HepG2 (cell line): ENCODE data around the gene DLX5. TPM values are rescaled to one million over a fixed set of nuclear protein-coding genes. Genes with fewer than 3 reads are reported as not detected.
A peak's percentile ranks its signal among the peaks of the same experiment; 100 is the strongest.

Experiments used
- FOSL1 ChIP-seq: sonication (generic); formaldehyde crosslinking; IDR thresholded peaks from 2 replicates; pipeline ENCODE4 v1.9.0; 2021; ENCODE audit warnings: missing genetic modification reagents, borderline replicate concordance
- FOSL2 ChIP-seq: sonication (generic); formaldehyde crosslinking; IDR thresholded peaks from 2 replicates; pipeline ENCODE4 v1.4.0; 2020; ENCODE audit warnings: missing genetic modification reagents
- FOXK1 ChIP-seq: sonication (generic); formaldehyde crosslinking; IDR thresholded peaks from 2 replicates; pipeline ENCODE4 v1.4.0; 2020; ENCODE audit warnings: low read depth, missing genetic modification reagents, borderline replicate concordance
- FOXP4 ChIP-seq: sonication (generic); formaldehyde crosslinking; IDR thresholded peaks from 2 replicates; pipeline ENCODE4 v1.4.0; 2020; ENCODE audit warnings: missing genetic modification reagents
- IRF1 ChIP-seq: sonication (generic); formaldehyde crosslinking; IDR thresholded peaks from 2 replicates; pipeline ENCODE4 v1.4.0; 2020; ENCODE audit warnings: low read depth, mild to moderate bottlenecking, missing genetic modification reagents
- KLF12 ChIP-seq: sonication (generic); formaldehyde crosslinking; IDR thresholded peaks from 2 replicates; pipeline ENCODE4 v1.4.0; 2020; ENCODE audit warnings: missing genetic modification reagents, borderline replicate concordance
- KMT2A ChIP-seq: sonication (generic); formaldehyde crosslinking; IDR thresholded peaks from 2 replicates; pipeline ENCODE4 v1.4.0; 2020; ENCODE audit warnings: missing genetic modification reagents
- MLLT10 ChIP-seq: sonication (generic); formaldehyde crosslinking; IDR thresholded peaks from 2 replicates; pipeline ENCODE4 v1.4.0; 2020; ENCODE audit warnings: missing genetic modification reagents
- NCOA1 ChIP-seq: sonication (generic); formaldehyde crosslinking; IDR thresholded peaks from 2 replicates; pipeline ENCODE4 v1.9.0; 2021; ENCODE audit warnings: missing genetic modification reagents
- NPAS2 ChIP-seq: sonication (generic); formaldehyde crosslinking; IDR thresholded peaks from 2 replicates; pipeline ENCODE4 v1.8.0; 2022; ENCODE audit warnings: mild to moderate bottlenecking, missing genetic modification reagents, borderline replicate concordance
- RXRB ChIP-seq: IDR thresholded peaks from 2 replicates; pipeline ENCODE4 v1.6.1; 2016; ENCODE audit warnings: borderline replicate concordance, missing genetic modification reagents, missing compliant biosample characterization
- SMARCE1 ChIP-seq: fragments of 450-650 bp; IDR thresholded peaks from 2 replicates; pipeline ENCODE4 v1.6.1; 2017; ENCODE audit warnings: borderline replicate concordance
- SP2 ChIP-seq: sonication (generic); formaldehyde crosslinking; IDR thresholded peaks from 2 replicates; pipeline ENCODE4 v1.5.1; 2020; ENCODE audit warnings: mild to moderate bottlenecking, missing genetic modification reagents
- TFE3 ChIP-seq: IDR thresholded peaks from 2 replicates; pipeline ENCODE4 v1.6.1; 2016
- TP53 ChIP-seq: sonication (generic); formaldehyde crosslinking; conservative IDR thresholded peaks from 2 replicates; pipeline ENCODE4 v1.4.0; 2020; ENCODE audit warnings: missing genetic modification reagents
- U2AF1 ChIP-seq: fragments of 200-400 bp; formaldehyde crosslinking; optimal IDR thresholded peaks from 2 replicates; pipeline ENCODE3; 2017; ENCODE audit warnings: mild to moderate bottlenecking, low read depth, low read length
- ZNF205 ChIP-seq: IDR thresholded peaks from 2 replicates; pipeline ENCODE4 v1.6.1; 2018; ENCODE audit warnings: missing biosample characterization, missing genetic modification reagents
- ZNF234 ChIP-seq: sonication (generic); formaldehyde crosslinking; conservative IDR thresholded peaks from 2 replicates; pipeline ENCODE4 v1.5.1; 2020; ENCODE audit warnings: mild to moderate bottlenecking, missing genetic modification reagents
- ZNF281 ChIP-seq: sonication (generic); formaldehyde crosslinking; IDR thresholded peaks from 2 replicates; pipeline ENCODE4 v1.4.0; 2020; ENCODE audit warnings: missing genetic modification reagents, borderline replicate concordance
- ZNF382 ChIP-seq: sonication (generic); formaldehyde crosslinking; IDR thresholded peaks from 2 replicates; pipeline ENCODE4 v1.5.0; 2020; ENCODE audit warnings: missing genetic modification reagents, mild to moderate bottlenecking, borderline replicate concordance
- ZNF543 ChIP-seq: sonication (generic); formaldehyde crosslinking; IDR thresholded peaks from 2 replicates; pipeline ENCODE4 v1.4.0; 2020; ENCODE audit warnings: mild to moderate bottlenecking, missing genetic modification reagents
- ZNF567 ChIP-seq: sonication (generic); formaldehyde crosslinking; IDR thresholded peaks from 2 replicates; pipeline ENCODE4 v1.8.1; 2023; ENCODE audit warnings: mild to moderate bottlenecking, missing genetic modification reagents, borderline replicate concordance
- ZNF605 ChIP-seq: sonication (generic); formaldehyde crosslinking; IDR thresholded peaks from 2 replicates; pipeline ENCODE4 v1.8.0; 2022; ENCODE audit warnings: mild to moderate bottlenecking, missing genetic modification reagents
- ZNF879 ChIP-seq: sonication (generic); formaldehyde crosslinking; IDR thresholded peaks from 2 replicates; pipeline ENCODE4 v1.8.1; 2023; ENCODE audit warnings: missing genetic modification reagents
- polyA plus RNA-seq, 8 experiments: library from polyadenylated mRNA; depleted of rRNA in 3 of 8; stranded (reverse) in 7 of 8; unstranded in 1 of 8; fragments of >200 nt; fragmentation: Illumina TruSeq in 4 of 8; extraction: Trizol in 4 of 8; gene quantifications; 2 replicates each; pipeline versions ENCODE4 v1.2.1 to v1.2.3, GENCODE V29; 2011 to 2016; ENCODE audit warnings: low read depth in 4 of 8, missing spikeins in 1 of 8, mixed read lengths in 1 of 8; ENCODE audit not compliant: insufficient read depth in 1 of 8
- total RNA-seq, 5 experiments: library from RNA; depleted of rRNA; stranded (reverse); fragments of >200 nt; fragmentation: Illumina TruSeq; extraction: Trizol; gene quantifications; 2 replicates each; pipeline ENCODE4 v1.2.3, GENCODE V29; 2016; ENCODE audit warnings: low read depth in 1 of 5

The DLX5 gene
- total and polyA plus RNA-seq, 2 of the 13 experiments (the other 11 are each of a cell fraction or from before 2014, with no cell fraction given), result not detected

GRCh38 chr7:97005183-97006054 lies 19.2 kb downstream of the DLX5 start, which contains the start of gene DLX6 (continued):
- TF ChIP-seq ZNF205 (CRISPR knock-in tag) (peak; percentile 52; the same call in 1 of the 2 replicates), ZNF281 (no peak), TFE3 (CRISPR knock-in tag) (no peak), NCOA1 (CRISPR knock-in tag) (no peak), FOXP4 (CRISPR knock-in tag) (peak; percentile 45; the same call in 1 of the 2 replicates), IRF1 (CRISPR knock-in tag) (no peak), U2AF1 (no peak), ZNF234 (CRISPR knock-in tag) (no peak), NPAS2 (CRISPR knock-in tag) (no peak), ZNF567 (no peak), TP53 (CRISPR knock-in tag) (no peak), SP2 (CRISPR knock-in tag) (no peak), RXRB (CRISPR knock-in tag) (peak; percentile 51), KLF12 (peak; percentile 25; the same call in 1 of the 2 replicates), FOXK1 (CRISPR knock-in tag) (no peak; the same call in 1 of the 2 replicates), ZNF543 (CRISPR knock-in tag) (no peak), MLLT10 (no peak), FOSL1 (CRISPR knock-in tag) (no peak), ZNF605 (CRISPR knock-in tag) (no peak), ZNF879 (CRISPR knock-in tag) (no peak), KMT2A (CRISPR knock-in tag) (peak; percentile 87), FOSL2 (CRISPR knock-in tag) (no peak), SMARCE1 (no peak), ZNF382 (no peak)
